WTC11 (cell line): Measurements from ENCODE around the gene PSEN2. TPM values are rescaled to one million over a fixed set of nuclear protein-coding genes. Genes with fewer than 3 reads are reported as not detected.

Experiments
- ATAC-seq: fragments of 200-7000 bp; cut with Tn5 transposase; 2 replicates; pipeline ENCODE4 v1.10.0; 2021; ENCODE audit warnings: mild to moderate bottlenecking, moderate library complexity
- CTCF ChIA-PET: fragments of 300-600 bp; sonication (Branson Sonifier 250); formaldehyde crosslinking; loops from one replicate; lab custom pipeline; 2021; ENCODE audit warnings: antibody characterized with exemption; lab: Charles Lee
- POLR2A ChIA-PET: fragments of 350-600 bp; sonication (Branson Sonifier 250); formaldehyde crosslinking; loops from one replicate; lab custom pipeline; 2021; ENCODE audit warnings: antibody characterized with exemption; lab: Charles Lee
- DNase-seq: peaks from one replicate; pipeline ENCODE4 v3.0.0; 2021; ENCODE audit warnings: low spot score
- H3K27ac Mint-ChIP-seq: 2 replicates; pipeline ENCODE4 v1.8.0; 2021; ENCODE audit warnings: mixed read lengths
- H3K27me3 Mint-ChIP-seq: 2 replicates; pipeline ENCODE4 v1.8.0; 2021; ENCODE audit warnings: low read depth, mild to moderate bottlenecking, moderate library complexity, mixed read lengths
- H3K36me3 Mint-ChIP-seq: 2 replicates; pipeline ENCODE4 v1.8.0; 2021; ENCODE audit warnings: mixed read lengths
- H3K4me1 Mint-ChIP-seq: 2 replicates; pipeline ENCODE4 v1.8.0; 2022; ENCODE audit warnings: mixed read lengths
- H3K4me3 Mint-ChIP-seq: 2 replicates; pipeline ENCODE4 v1.8.0; 2021; ENCODE audit warnings: mild to moderate bottlenecking, moderate library complexity, mixed read lengths
- H3K9me3 Mint-ChIP-seq: 2 replicates; pipeline ENCODE4 v1.8.0; 2021; ENCODE audit warnings: mixed read lengths
- AR ChIP-seq: fragments of 250-450 bp; sonication (Bioruptor Pico); IDR thresholded peaks from 2 replicates; pipeline ENCODE4 v1.9.0; 2021; ENCODE audit warnings: mild to moderate bottlenecking
- ARID4B ChIP-seq: sonication (generic); formaldehyde crosslinking; IDR thresholded peaks from 2 replicates; pipeline ENCODE4 v1.8.0; 2023; ENCODE audit warnings: missing genetic modification reagents, mild to moderate bottlenecking, borderline replicate concordance
- CBFB ChIP-seq: sonication (generic); formaldehyde crosslinking; IDR thresholded peaks from 2 replicates; pipeline ENCODE4 v1.8.1; 2022; ENCODE audit warnings: mild to moderate bottlenecking, low read depth, missing genetic modification reagents
- E2F4 ChIP-seq: sonication (generic); formaldehyde crosslinking; IDR thresholded peaks from 2 replicates; pipeline ENCODE4 v1.8.1; 2022; ENCODE audit warnings: low read depth, mild to moderate bottlenecking, moderate library complexity, missing genetic modification reagents, borderline replicate concordance
- EMX1 ChIP-seq: fragments of 250-450 bp; sonication (Bioruptor Pico); IDR thresholded peaks from 2 replicates; pipeline ENCODE4 v1.8.0; 2021; ENCODE audit warnings: mild to moderate bottlenecking
- ETV6 ChIP-seq: sonication (generic); formaldehyde crosslinking; IDR thresholded peaks from 2 replicates; pipeline ENCODE4 v1.8.1; 2022; ENCODE audit warnings: mild to moderate bottlenecking, missing genetic modification reagents
- FOXJ3 ChIP-seq: sonication (generic); formaldehyde crosslinking; IDR thresholded peaks from 2 replicates; pipeline ENCODE4 v1.9.0; 2021; ENCODE audit warnings: missing genetic modification reagents, mild to moderate bottlenecking, borderline replicate concordance
- GABPB1 ChIP-seq: sonication (generic); formaldehyde crosslinking; IDR thresholded peaks from 2 replicates; pipeline ENCODE4 v1.8.1; 2023; ENCODE audit warnings: mild to moderate bottlenecking, missing genetic modification reagents
- HMGXB4 ChIP-seq: sonication (generic); formaldehyde crosslinking; IDR thresholded peaks from 2 replicates; pipeline ENCODE4 v1.8.1; 2023; ENCODE audit warnings: mild to moderate bottlenecking, moderate library complexity, missing genetic modification reagents
- IRF1 ChIP-seq: sonication (generic); formaldehyde crosslinking; IDR thresholded peaks from 2 replicates; pipeline ENCODE4 v1.8.0; 2023; ENCODE audit warnings: missing genetic modification reagents
- SP1 ChIP-seq: sonication (generic); formaldehyde crosslinking; conservative IDR thresholded peaks from 2 replicates; pipeline ENCODE4 v1.8.1; 2022; ENCODE audit warnings: missing genetic modification reagents
- TEAD4 ChIP-seq: sonication (generic); formaldehyde crosslinking; IDR thresholded peaks from 2 replicates; pipeline ENCODE4 v1.8.0; 2022; ENCODE audit warnings: mild to moderate bottlenecking, missing genetic modification reagents
- ZNF263 ChIP-seq: sonication (generic); formaldehyde crosslinking; IDR thresholded peaks from 2 replicates; pipeline ENCODE4 v1.8.1; 2022; ENCODE audit warnings: low read depth, mild to moderate bottlenecking, moderate library complexity, missing genetic modification reagents
- ZNF512 ChIP-seq: sonication (generic); formaldehyde crosslinking; IDR thresholded peaks from 2 replicates; pipeline ENCODE4 v1.8.1; 2022; ENCODE audit warnings: missing genetic modification reagents, borderline replicate concordance
- ZSCAN18 ChIP-seq: fragments of 250-450 bp; sonication (Bioruptor Pico); IDR thresholded peaks from 2 replicates; pipeline ENCODE4 v2.1.2; 2022; ENCODE audit warnings: mild to moderate bottlenecking, moderate library complexity
- total RNA-seq: library from RNA; stranded (reverse); gene quantifications from 3 replicates; pipeline ENCODE4 v1.2.3, GENCODE V29; 2021

The PSEN2 gene
- total RNA-seq, 1 experiment from 2014 or later: 18.4 TPM

- no peak for DNase-seq
- ChIA-PET CTCF (interaction anchor here (1.6 kb wide), 1 partner anchor 81 kb away, joined by 4 read pairs; no protein-coding TSS in a partner anchor), POLR2A (no interaction called here)
- no peak for ATAC-seq
- Mint-ChIP-seq H3K4me1 (peaks cover 8% of the 10 kb centered on the region), H3K9me3 (no peaks in the 10 kb centered on the region), H3K27me3 (no peaks in the 10 kb centered on the region), H3K4me3 (no peak overlapping the region), H3K27ac (no peak overlapping the region), H3K36me3 (no peaks in the 10 kb centered on the region)
- TF ChIP-seq TEAD4 (CRISPR knock-in tag) (no peak), ETV6 (no peak), E2F4 (CRISPR knock-in tag) (no peak), ZNF512 (CRISPR knock-in tag) (no peak), ZNF263 (CRISPR knock-in tag) (no peak), SP1 (CRISPR knock-in tag) (no peak), CBFB (CRISPR knock-in tag) (no peak), EMX1 (CRISPR knock-in tag) (no peak), ZSCAN18 (no peak), IRF1 (CRISPR knock-in tag) (no peak), ARID4B (CRISPR knock-in tag) (no peak), HMGXB4 (CRISPR knock-in tag) (no peak), AR (CRISPR knock-in tag) (no peak), FOXJ3 (CRISPR knock-in tag) (no peak), GABPB1 (CRISPR knock-in tag) (no peak)
Measured at GRCh38 chr1:226908419-226908818, 38.0 kb downstream of the PSEN2 start.
